Subcutaneous abdominal adipose tissue (tissue), 5 donors: ENCODE data around the gene KCNMA1.

Source experiments
- H3K27ac ChIP-seq: one replicate; pipeline ENCODE4 v1.7.0; 2013; ENCODE audit warnings: low read depth, mild to moderate bottlenecking, inconsistent platforms, low read length, moderate library complexity
- H3K27me3 ChIP-seq, 5 donors: one replicate each; pipeline ENCODE4 v1.7.0; 2013; ENCODE audit warnings: low read length in 5 of 5, inconsistent platforms in 1 of 5; ENCODE audit not compliant: control insufficient read depth in 5 of 5, insufficient read depth in 4 of 5
- H3K36me3 ChIP-seq, 5 donors: one replicate each; pipeline ENCODE4 v1.7.0; 2013; ENCODE audit warnings: low read length in 5 of 5; ENCODE audit not compliant: control insufficient read depth in 5 of 5, insufficient read depth in 5 of 5
- H3K4me1 ChIP-seq, 5 donors: one replicate each; pipeline ENCODE4 v1.7.0; 2013; ENCODE audit warnings: low read length in 5 of 5, mild to moderate bottlenecking in 3 of 5, moderate library complexity in 1 of 5; ENCODE audit not compliant: control insufficient read depth in 5 of 5, insufficient read depth in 5 of 5
- H3K4me3 ChIP-seq, 5 donors: one replicate each; pipeline ENCODE4 v1.7.0; 2013; ENCODE audit warnings: low read length in 5 of 5, low read depth in 1 of 5
- H3K9ac ChIP-seq, 5 donors: one replicate each; pipeline ENCODE4 v1.7.0; 2013; ENCODE audit warnings: low read length in 5 of 5, mild to moderate bottlenecking in 4 of 5, moderate library complexity in 3 of 5
- H3K9me3 ChIP-seq, 5 donors: one replicate each; pipeline ENCODE4 v1.7.0; 2013; ENCODE audit warnings: low read length in 5 of 5; ENCODE audit not compliant: control insufficient read depth in 5 of 5
- donor health status: healthy.
- donor health status: healthy.
- donor health status: healthy.
- donor health status: healthy.
- donor health status: healthy.

KCNMA1 gene

GRCh38 chr10:77678146-77678545 lies 40.5 kb upstream of the KCNMA1 start:
- no peak overlapping the region for H3K9ac ChIP-seq
- no peak overlapping the region for H3K4me3 ChIP-seq
- no peaks in the 10 kb centered on the region for H3K36me3 ChIP-seq
- no peaks in the 10 kb centered on the region for H3K9me3 ChIP-seq
- no peak overlapping the region for H3K27ac ChIP-seq
- peaks cover 0 to 4% (median 0%) of the 10 kb centered on the region in 5 donors for H3K27me3 ChIP-seq
- H3K4me1 ChIP-seq: no peaks in the 10 kb centered on the region

GRCh38 chr10:77675347-77675746 lies 37.7 kb upstream of the KCNMA1 start:
- no peak overlapping the region for H3K27ac ChIP-seq
- H3K4me1 ChIP-seq: no peaks in the 10 kb centered on the region
- H3K36me3 ChIP-seq: no peaks in the 10 kb centered on the region
- H3K4me3 ChIP-seq: no peak overlapping the region
- no peaks in the 10 kb centered on the region for H3K9me3 ChIP-seq
- no peak overlapping the region for H3K9ac ChIP-seq
- peaks cover 0 to 12% (median 6%) of the 10 kb centered on the region in 5 donors for H3K27me3 ChIP-seq

GRCh38 chr10:77673515-77674140 lies 36.0 kb upstream of the KCNMA1 start:
- Histone ChIP-seq H3K4me1 (no peaks in the 10 kb centered on the region), H3K4me3 (no peak overlapping the region), H3K27me3 (peaks cover 0 to 13% (median 6%) of the 10 kb centered on the region in 5 donors), H3K9me3 (no peaks in the 10 kb centered on the region), H3K27ac (no peak overlapping the region), H3K9ac (no peak overlapping the region), H3K36me3 (no peaks in the 10 kb centered on the region)

- Histone ChIP-seq H3K4me3 (no peak overlapping the region), H3K4me1 (no peaks in the 10 kb centered on the region), H3K27ac (no peak overlapping the region), H3K36me3 (no peaks in the 10 kb centered on the region), H3K9me3 (no peaks in the 10 kb centered on the region), H3K27me3 (peaks cover 0 to 13% (median 6%) of the 10 kb centered on the region in 5 donors), H3K9ac (no peak overlapping the region)
Measured at GRCh38 chr10:77673101-77673500, 35.5 kb upstream of the KCNMA1 start.

- H3K4me3 ChIP-seq: no peak overlapping the region
- no peaks in the 10 kb centered on the region for H3K36me3 ChIP-seq
- no peaks in the 10 kb centered on the region for H3K4me1 ChIP-seq
- no peak overlapping the region for H3K27ac ChIP-seq
- peaks cover 0 to 16% (median 6%) of the 10 kb centered on the region in 5 donors for H3K27me3 ChIP-seq
- no peaks in the 10 kb centered on the region for H3K9me3 ChIP-seq
- no peak overlapping the region for H3K9ac ChIP-seq
Measured at GRCh38 chr10:77671594-77672252, 34.1 kb upstream of the KCNMA1 start.

- no peak overlapping the region for H3K9ac ChIP-seq
- H3K4me3 ChIP-seq: no peak overlapping the region
- H3K27me3 ChIP-seq: peaks cover 0 to 16% (median 6%) of the 10 kb centered on the region in 5 donors
- H3K9me3 ChIP-seq: no peaks in the 10 kb centered on the region
- no peaks in the 10 kb centered on the region for H3K36me3 ChIP-seq
- H3K27ac ChIP-seq: no peak overlapping the region
- H3K4me1 ChIP-seq: no peaks in the 10 kb centered on the region
Measured at GRCh38 chr10:77670817-77671443, 33.3 kb upstream of the KCNMA1 start.

GRCh38 chr10:77669892-77670291 lies 32.3 kb upstream of the KCNMA1 start:
- no peaks in the 10 kb centered on the region for H3K36me3 ChIP-seq
- H3K9me3 ChIP-seq: no peaks in the 10 kb centered on the region
- H3K4me3 ChIP-seq: no peak overlapping the region
- no peak overlapping the region for H3K27ac ChIP-seq
- H3K27me3 ChIP-seq: peaks cover 0 to 16% (median 6%) of the 10 kb centered on the region in 5 donors
- H3K9ac ChIP-seq: no peak overlapping the region
- H3K4me1 ChIP-seq: no peaks in the 10 kb centered on the region

- Histone ChIP-seq H3K4me3 (no peak overlapping the region), H3K27ac (no peak overlapping the region), H3K9ac (no peak overlapping the region), H3K9me3 (no peaks in the 10 kb centered on the region), H3K4me1 (no peaks in the 10 kb centered on the region), H3K36me3 (no peaks in the 10 kb centered on the region), H3K27me3 (peaks cover 0 to 16% (median 13%) of the 10 kb centered on the region in 5 donors)
Measured at GRCh38 chr10:77667426-77668324, 30.1 kb upstream of the KCNMA1 start.

GRCh38 chr10:77666821-77667220 lies 29.2 kb upstream of the KCNMA1 start:
- Histone ChIP-seq H3K9ac (no peak overlapping the region), H3K36me3 (no peaks in the 10 kb centered on the region), H3K27me3 (peaks cover 0 to 16% (median 13%) of the 10 kb centered on the region in 5 donors), H3K27ac (no peak overlapping the region), H3K4me1 (no peaks in the 10 kb centered on the region), H3K4me3 (no peak overlapping the region), H3K9me3 (no peaks in the 10 kb centered on the region)
